Measurements from ENCODE around the gene CSDE1.

- TF ChIP-seq, protein P1, sequence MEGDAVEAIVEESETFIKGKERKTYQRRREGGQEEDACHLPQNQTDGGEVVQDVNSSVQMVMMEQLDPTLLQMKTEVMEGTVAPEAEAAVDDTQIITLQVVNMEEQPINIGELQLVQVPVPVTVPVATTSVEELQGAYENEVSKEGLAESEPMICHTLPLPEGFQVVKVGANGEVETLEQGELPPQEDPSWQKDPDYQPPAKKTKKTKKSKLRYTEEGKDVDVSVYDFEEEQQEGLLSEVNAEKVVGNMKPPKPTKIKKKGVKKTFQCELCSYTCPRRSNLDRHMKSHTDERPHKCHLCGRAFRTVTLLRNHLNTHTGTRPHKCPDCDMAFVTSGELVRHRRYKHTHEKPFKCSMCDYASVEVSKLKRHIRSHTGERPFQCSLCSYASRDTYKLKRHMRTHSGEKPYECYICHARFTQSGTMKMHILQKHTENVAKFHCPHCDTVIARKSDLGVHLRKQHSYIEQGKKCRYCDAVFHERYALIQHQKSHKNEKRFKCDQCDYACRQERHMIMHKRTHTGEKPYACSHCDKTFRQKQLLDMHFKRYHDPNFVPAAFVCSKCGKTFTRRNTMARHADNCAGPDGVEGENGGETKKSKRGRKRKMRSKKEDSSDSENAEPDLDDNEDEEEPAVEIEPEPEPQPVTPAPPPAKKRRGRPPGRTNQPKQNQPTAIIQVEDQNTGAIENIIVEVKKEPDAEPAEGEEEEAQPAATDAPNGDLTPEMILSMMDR (IDR thresholded peaks at IDR 0.05), result no peak
- TF ChIP-seq POLR2AphosphoS5 (IDR thresholded peaks at IDR 0.05), result no peak
- no peak for TF ChIP-seq POLR2A (IDR thresholded peaks at IDR 0.05)
Observed at GRCh38 chr1:114740331-114740730, 17.5 kb downstream of the CSDE1 start.

All from gastroesophageal sphincter (tissue), 3 donors.